Adrenal gland (tissue), 12 donors: ENCODE measurements around the gene CDH11. TPM values are rescaled to one million over a fixed set of nuclear protein-coding genes. Genes with fewer than 3 reads are reported as not detected.

Experiments
- DNase-seq, 7 donors: peaks; one replicate each; pipeline ENCODE4 v3.0.0-alpha.2; 2019 to 2020
- H3K27ac ChIP-seq, 5 donors: fragments of 200-600 bp; sonication (generic) in 4 of 5; 1 replicate in 3 of 5; 2 replicates in 2 of 5; pipeline versions ENCODE4 v1.5.1 to v1.8.0; 2016 to 2020; ENCODE audit warnings: mild to moderate bottlenecking in 1 of 5
- H3K27me3 ChIP-seq: fragments of 200-600 bp; 2 replicates; pipeline ENCODE4 v1.8.0; 2021
- H3K36me3 ChIP-seq, 2 donors: fragments of 200-600 bp; replicated peaks in 1 of 2; 1 replicate in 1 of 2; 2 replicates in 1 of 2; pipeline versions ENCODE4 v1.5.1 to v1.8.0; 2018 to 2022
- H3K4me1 ChIP-seq, 2 donors: fragments of 200-600 bp; replicated peaks in 1 of 2; 1 replicate in 1 of 2; 2 replicates in 1 of 2; pipeline versions ENCODE4 v1.5.1 to v1.8.0; 2018 to 2021
- H3K4me3 ChIP-seq, 4 donors: fragments of 200-600 bp; sonication (generic) in 3 of 4; one replicate each; pipeline ENCODE4 v1.5.1; 2016 to 2018
- H3K9me3 ChIP-seq, 3 donors: fragments of 200-600 bp; sonication (generic) in 1 of 3; replicated peaks in 1 of 3; 1 replicate in 2 of 3; 2 replicates in 1 of 3; pipeline versions ENCODE4 v1.5.1 to v1.8.0; 2016 to 2021
- CTCF ChIP-seq, 6 experiments: fragments of 450-650 bp in 4 of 6; fragments of 200-600 bp in 2 of 6; sonication (generic) in 1 of 6; IDR thresholded peaks; 1 replicate in 5 of 6; 2 replicates in 1 of 6; pipeline versions ENCODE4 v1.5.1 to v1.8.0; 2016 to 2021; ENCODE audit warnings: antibody characterized with exemption in 6 of 6, mild to moderate bottlenecking in 2 of 6, moderate library complexity in 1 of 6
- POLR2A ChIP-seq, 2 donors: fragments of 450-650 bp; IDR thresholded peaks; one replicate each; pipeline ENCODE4 v1.6.1; 2017; ENCODE audit warnings: antibody characterized with exemption in 2 of 2, mild to moderate bottlenecking in 2 of 2, moderate library complexity in 1 of 2
- WGBS, 4 donors: extraction: QIAGEN DNeasy Blood & Tissue Kit in 2 of 4; methylation state at CpG; one replicate each; pipeline versions ENCODE4 v1.1.5 to v1.1.7; 2013 to 2017; 5-methylcytosine and 5-hydroxymethylcytosine counted together
- intact Hi-C, 2 donors: fragments of 100-400 bp; cut with DNase I; formaldehyde crosslinking; loops; one replicate each; pipeline versions ENCODE4 v1.14.1 to v1.15.0; 2022 to 2023
- polyA plus RNA-seq, 3 donors: library from polyadenylated mRNA; stranded (reverse); fragments of 200-250 nt in 2 of 3; fragments of 350-450 nt in 1 of 3; fragmentation: Illumina TruSeq in 1 of 3; extraction: RNeasy Lipid Tissue Mini Kit (QIAGEN cat#74804) in 1 of 3; gene quantifications; one replicate each; pipeline ENCODE4 v1.2.3, GENCODE V29; 2013 to 2014
- total RNA-seq, 9 donors: library from RNA; depleted of rRNA in 4 of 9; stranded (reverse); fragments of >200 nt in 4 of 9; fragments of 120-200 nt in 1 of 9; fragmentation: NEBNext Ultra II Directional in 1 of 9; extraction: Animal tissue kit (Norgen Biotek cat#: 25700) in 1 of 9; gene quantifications; one replicate each; pipeline versions ENCODE4 v1.1.0 to v1.2.4, GENCODE V29; 2013 to 2023
- donor health status: healthy with polysubstance abuse.
- donor health status: Bipolar disorder and iron deficiency.
- donor health status: DM: yes; HTN: yes; CAD: no.
- donor health status: DM: no; HTN: no; CAD: no.
- donor health status: DM: no; HTN: no; CAD: no.
- donor health status: DM: yes; HTN: yes; CAD: no.

The CDH11 gene
- total and polyA plus RNA-seq, 12 donors: 3.0 to 102 (median 31.0) TPM

- Histone ChIP-seq H3K9me3 (no peaks in the 10 kb centered on the region), H3K27me3 (no peaks in the 10 kb centered on the region), H3K27ac (no peak overlapping the region), H3K36me3 (no peaks in the 10 kb centered on the region), H3K4me3 (no peak overlapping the region), H3K4me1 (no peaks in the 10 kb centered on the region)
- TF ChIP-seq POLR2A (IDR thresholded peaks at IDR 0.05) (no peak), CTCF (IDR thresholded peaks at IDR 0.05) (no peak)
- intact Hi-C loops: no loop called here
- WGBS, 4 donors: 81 to 94% (median 88%) methylated on average over 2 of the region's 2 CpGs
- no peak for DNase-seq
These were observed 124.1 kb downstream of the CDH11 start for GRCh38 chr16:64997751-64998150.

GRCh38 chr16:64997121-64997520 is 124.7 kb downstream of the CDH11 start:
- no peak overlapping the region for H3K4me3 ChIP-seq
- intact Hi-C loops: no loop called here
- no peaks in the 10 kb centered on the region for H3K9me3 ChIP-seq
- H3K27ac ChIP-seq: no peak overlapping the region
- WGBS, 4 donors: 93 to 99% (median 97%) methylated on average over 9 of the region's 9 CpGs
- no peaks in the 10 kb centered on the region for H3K27me3 ChIP-seq
- DNase-seq: no peak
- no peaks in the 10 kb centered on the region for H3K36me3 ChIP-seq
- H3K4me1 ChIP-seq: no peaks in the 10 kb centered on the region
- TF ChIP-seq POLR2A (IDR thresholded peaks at IDR 0.05) (no peak), CTCF (IDR thresholded peaks at IDR 0.05) (no peak)

- H3K4me1 ChIP-seq: no peaks in the 10 kb centered on the region
- WGBS, 4 donors: 90 to 95% (median 91%) methylated on average over 5 of the region's 5 CpGs
- no peaks in the 10 kb centered on the region for H3K9me3 ChIP-seq
- DNase-seq: no peak
- TF ChIP-seq POLR2A (IDR thresholded peaks at IDR 0.05) (no peak), CTCF (IDR thresholded peaks at IDR 0.05) (no peak)
- H3K27me3 ChIP-seq: no peaks in the 10 kb centered on the region
- H3K4me3 ChIP-seq: no peak overlapping the region
- intact Hi-C loops: no loop called here
- no peak overlapping the region for H3K27ac ChIP-seq
- H3K36me3 ChIP-seq: no peaks in the 10 kb centered on the region
These were observed 125.2 kb downstream of the CDH11 start for GRCh38 chr16:64996641-64997040.

GRCh38 chr16:64993464-64993863 is 128.4 kb downstream of the CDH11 start:
- no peaks in the 10 kb centered on the region for H3K36me3 ChIP-seq
- no peaks in the 10 kb centered on the region for H3K4me1 ChIP-seq
- intact Hi-C loops: no loop called here
- H3K27me3 ChIP-seq: no peaks in the 10 kb centered on the region
- H3K27ac ChIP-seq: no peak overlapping the region
- H3K9me3 ChIP-seq: no peaks in the 10 kb centered on the region
- 50 to 71% (median 63%) methylated on average over 2 of the region's 2 CpGs for WGBS, 4 donors
- H3K4me3 ChIP-seq: no peak overlapping the region
- no peak for DNase-seq
- no peak for TF ChIP-seq CTCF (IDR thresholded peaks at IDR 0.05)
- no peak for TF ChIP-seq POLR2A (IDR thresholded peaks at IDR 0.05)
